ENCODE data around the gene GPR32.

- TF ChIP-seq CTCF (IDR thresholded peaks at IDR 0.05) (no peak), POLR2A (IDR thresholded peaks at IDR 0.05) (no peak)
Observed at GRCh38 chr19:50728084-50728737, 42.1 kb upstream of the GPR32 start.
